ENCODE measurements around the gene CBX1.

CBX1 gene

DNA sequence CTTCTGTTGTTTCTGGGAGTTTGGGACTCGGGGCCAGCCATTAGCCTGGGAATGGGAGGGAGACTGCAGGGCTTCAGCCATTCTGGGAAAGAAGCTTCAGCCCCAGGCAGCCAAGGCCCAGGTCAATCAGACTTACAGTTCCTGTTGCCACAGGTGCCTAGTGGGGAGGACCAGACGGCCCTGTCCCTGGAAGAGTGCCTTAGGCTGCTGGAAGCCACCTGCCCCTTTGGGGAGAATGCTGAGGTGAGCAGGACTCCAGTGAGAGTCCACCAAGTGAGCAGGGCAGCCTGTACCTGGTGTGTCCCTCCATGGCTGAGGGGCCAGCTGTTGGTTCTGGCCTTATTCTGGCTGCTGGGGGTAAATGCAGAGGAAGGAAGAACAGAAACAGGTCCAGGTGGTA, 44.4 kb downstream of the CBX1 start:
- H2BK5ac ChIP-seq (ENCODE audit: low read length), result no peak overlapping the region
- peak overlapping the region; percentile 85 for H3K56ac ChIP-seq (ENCODE audit: low read length)
- no peak overlapping the region for H4K8ac ChIP-seq (ENCODE audit: low read depth, low read length)
- no peak overlapping the region for H2BK15ac ChIP-seq (replicated peaks; ENCODE audit: low read depth)
- DNase-seq, result no peak
- H3K4me1 ChIP-seq (ENCODE audit: control insufficient read depth, low read depth, low read length), result peaks cover 15% of the 10 kb centered on the region
- no CpG with 5 or more reads among the region's 2 CpGs for WGBS (ENCODE audit: extremely low coverage, insufficient coverage, low lambda C conversion rate)
- H3K27me3 ChIP-seq (ENCODE audit: insufficient read depth, low read length, poor library complexity), result no peaks in the 10 kb centered on the region
- H3K36me3 ChIP-seq (ENCODE audit: control insufficient read depth, insufficient read depth, low read length), result peaks cover 31% of the 10 kb centered on the region
- no peak overlapping the region for H3K23ac ChIP-seq (ENCODE audit: low read length)
- H3K79me1 ChIP-seq (ENCODE audit: low read length), result peaks cover 40% of the 10 kb centered on the region
- no peak overlapping the region for H3K18ac ChIP-seq (ENCODE audit: low read length)
- H2BK120ac ChIP-seq (ENCODE audit: low read depth, low read length), result no peak overlapping the region
- peak overlapping the region; percentile 67 for H3K9ac ChIP-seq (ENCODE audit: low read length)
- no peak overlapping the region for H2AK5ac ChIP-seq (ENCODE audit: low read length)
- no peak overlapping the region for H4K5ac ChIP-seq (ENCODE audit: low read length)
- H3K4ac ChIP-seq (ENCODE audit: low read depth, low read length), result no peak overlapping the region
- no peak overlapping the region for H3K4me3 ChIP-seq (ENCODE audit: low read length)
- H3K4me2 ChIP-seq (ENCODE audit: low read length), result no peak overlapping the region
- H3K79me2 ChIP-seq (ENCODE audit: control insufficient read depth, insufficient read depth, low read length), result peaks cover 69% of the 10 kb centered on the region
- peak overlapping the region; percentile 18 for H3K27ac ChIP-seq (ENCODE audit: low read depth, low read length)

DNA sequence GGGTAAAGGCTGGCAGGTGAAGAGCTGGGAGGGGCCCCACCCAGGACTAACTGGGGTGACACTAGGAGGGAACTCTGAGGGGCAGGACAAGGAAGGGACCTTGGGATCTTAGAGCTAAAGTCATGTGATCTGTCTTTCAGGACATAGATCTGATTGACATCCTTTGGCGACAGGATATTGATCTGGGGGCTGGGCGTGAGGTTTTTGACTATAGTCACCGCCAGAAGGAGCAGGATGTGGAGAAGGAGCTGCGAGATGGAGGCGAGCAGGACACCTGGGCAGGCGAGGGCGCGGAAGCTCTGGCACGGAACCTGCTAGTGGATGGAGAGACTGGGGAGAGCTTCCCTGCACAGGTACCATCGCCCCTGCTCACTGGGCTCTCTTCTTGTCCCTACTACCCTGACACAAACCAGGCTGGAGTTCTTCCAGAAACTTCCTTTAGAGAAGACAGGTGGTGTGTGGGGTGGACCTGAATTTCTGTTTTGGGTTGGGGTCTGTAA, 45.0 kb downstream of the CBX1 start:
- DNase-seq, result no peak
- H3K56ac ChIP-seq (ENCODE audit: low read length), result peak overlapping the region; percentile 85
- H2BK120ac ChIP-seq (ENCODE audit: low read depth, low read length), result peak overlapping the region; percentile 5
- H3K4me3 ChIP-seq (ENCODE audit: low read length), result no peak overlapping the region
- H3K27me3 ChIP-seq (ENCODE audit: insufficient read depth, low read length, poor library complexity), result no peaks in the 10 kb centered on the region
- H3K79me2 ChIP-seq (ENCODE audit: control insufficient read depth, insufficient read depth, low read length), result peaks cover 75% of the 10 kb centered on the region
- H2BK5ac ChIP-seq (ENCODE audit: low read length), result peak overlapping the region; percentile 56
- H3K4me2 ChIP-seq (ENCODE audit: low read length), result peak overlapping the region; percentile 31
- H3K4ac ChIP-seq (ENCODE audit: low read depth, low read length), result peak overlapping the region; percentile 61
- peak overlapping the region; percentile 62 for H3K18ac ChIP-seq (ENCODE audit: low read length)
- peak overlapping the region; percentile 53 for H3K27ac ChIP-seq (ENCODE audit: low read depth, low read length)
- H3K36me3 ChIP-seq (ENCODE audit: control insufficient read depth, insufficient read depth, low read length), result peaks cover 33% of the 10 kb centered on the region
- H4K8ac ChIP-seq (ENCODE audit: low read depth, low read length), result no peak overlapping the region
- WGBS (ENCODE audit: extremely low coverage, insufficient coverage, low lambda C conversion rate), result no CpG with 5 or more reads among the region's 10 CpGs
- peak overlapping the region; percentile 66 for H4K5ac ChIP-seq (ENCODE audit: low read length)
- peak overlapping the region; percentile 83 for H3K23ac ChIP-seq (ENCODE audit: low read length)
- H3K4me1 ChIP-seq (ENCODE audit: control insufficient read depth, low read depth, low read length), result peaks cover 18% of the 10 kb centered on the region
- H2AK5ac ChIP-seq (ENCODE audit: low read length), result no peak overlapping the region
- H2BK15ac ChIP-seq (replicated peaks; ENCODE audit: low read depth), result no peak overlapping the region
- peak overlapping the region; percentile 67 for H3K9ac ChIP-seq (ENCODE audit: low read length)
- peaks cover 41% of the 10 kb centered on the region for H3K79me1 ChIP-seq (ENCODE audit: low read length)

DNA sequence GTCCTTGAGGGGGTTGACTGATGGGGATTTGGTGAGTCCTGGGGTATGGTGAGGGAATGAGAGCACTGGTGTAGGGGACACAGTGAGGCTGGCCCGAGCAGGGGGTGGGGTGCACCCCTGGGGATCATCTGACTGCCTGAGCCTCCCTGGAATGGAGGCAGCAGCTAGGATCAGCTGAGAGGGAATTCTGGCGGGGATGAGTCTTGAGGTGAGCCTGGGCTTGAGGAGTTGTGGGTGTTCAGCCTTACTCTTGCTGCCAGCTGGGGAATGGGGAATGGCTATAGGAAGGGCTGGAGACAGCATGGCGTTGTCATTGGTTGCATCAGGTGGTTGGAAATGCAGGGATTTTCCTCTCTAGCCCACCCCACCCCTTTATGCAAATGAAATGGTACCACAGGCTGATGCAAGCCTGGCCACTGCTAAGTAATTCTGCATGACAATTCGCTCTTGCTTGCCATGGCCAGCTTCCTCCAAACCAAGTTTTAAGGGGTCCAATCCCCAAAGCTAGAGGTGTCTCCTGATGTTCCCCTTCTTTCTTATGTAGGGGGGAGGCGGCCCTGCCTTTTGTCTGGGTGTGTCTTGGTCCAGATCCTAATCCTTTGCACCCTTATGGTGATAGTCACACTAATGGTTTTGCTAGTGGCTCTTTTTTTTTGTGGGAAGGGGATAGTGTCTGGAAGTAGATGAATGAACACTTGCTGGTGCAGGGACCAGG, 45.6 kb downstream of the CBX1 start:
- H3K79me2 ChIP-seq (ENCODE audit: control insufficient read depth, insufficient read depth, low read length), result peaks cover 81% of the 10 kb centered on the region
- H4K8ac ChIP-seq (ENCODE audit: low read depth, low read length), result no peak overlapping the region
- H3K4me1 ChIP-seq (ENCODE audit: control insufficient read depth, low read depth, low read length), result peaks cover 20% of the 10 kb centered on the region
- no CpG with 5 or more reads among the region's 5 CpGs for WGBS (ENCODE audit: extremely low coverage, insufficient coverage, low lambda C conversion rate)
- peak overlapping the region; percentile 89 for H3K27ac ChIP-seq (ENCODE audit: low read depth, low read length)
- peak overlapping the region; percentile 71 for H3K18ac ChIP-seq (ENCODE audit: low read length)
- peak; percentile 96 for DNase-seq
- H3K4me2 ChIP-seq (ENCODE audit: low read length), result peak overlapping the region; percentile 78
- H3K4me3 ChIP-seq (ENCODE audit: low read length), result peak overlapping the region; percentile 35
- peak overlapping the region; percentile 66 for H4K5ac ChIP-seq (ENCODE audit: low read length)
- peaks cover 35% of the 10 kb centered on the region for H3K36me3 ChIP-seq (ENCODE audit: control insufficient read depth, insufficient read depth, low read length)
- peak overlapping the region; percentile 81 for H2BK5ac ChIP-seq (ENCODE audit: low read length)
- H3K23ac ChIP-seq (ENCODE audit: low read length), result peak overlapping the region; percentile 95
- H3K56ac ChIP-seq (ENCODE audit: low read length), result peak overlapping the region; percentile 95
- peaks cover 42% of the 10 kb centered on the region for H3K79me1 ChIP-seq (ENCODE audit: low read length)
- no peaks in the 10 kb centered on the region for H3K27me3 ChIP-seq (ENCODE audit: insufficient read depth, low read length, poor library complexity)
- H3K9ac ChIP-seq (ENCODE audit: low read length), result peak overlapping the region; percentile 80
- no peak overlapping the region for H2BK15ac ChIP-seq (replicated peaks; ENCODE audit: low read depth)
- H2BK120ac ChIP-seq (ENCODE audit: low read depth, low read length), result peak overlapping the region; percentile 5
- peak overlapping the region; percentile 91 for H2AK5ac ChIP-seq (ENCODE audit: low read length)
- peak overlapping the region; percentile 74 for H3K4ac ChIP-seq (ENCODE audit: low read depth, low read length)

DNA sequence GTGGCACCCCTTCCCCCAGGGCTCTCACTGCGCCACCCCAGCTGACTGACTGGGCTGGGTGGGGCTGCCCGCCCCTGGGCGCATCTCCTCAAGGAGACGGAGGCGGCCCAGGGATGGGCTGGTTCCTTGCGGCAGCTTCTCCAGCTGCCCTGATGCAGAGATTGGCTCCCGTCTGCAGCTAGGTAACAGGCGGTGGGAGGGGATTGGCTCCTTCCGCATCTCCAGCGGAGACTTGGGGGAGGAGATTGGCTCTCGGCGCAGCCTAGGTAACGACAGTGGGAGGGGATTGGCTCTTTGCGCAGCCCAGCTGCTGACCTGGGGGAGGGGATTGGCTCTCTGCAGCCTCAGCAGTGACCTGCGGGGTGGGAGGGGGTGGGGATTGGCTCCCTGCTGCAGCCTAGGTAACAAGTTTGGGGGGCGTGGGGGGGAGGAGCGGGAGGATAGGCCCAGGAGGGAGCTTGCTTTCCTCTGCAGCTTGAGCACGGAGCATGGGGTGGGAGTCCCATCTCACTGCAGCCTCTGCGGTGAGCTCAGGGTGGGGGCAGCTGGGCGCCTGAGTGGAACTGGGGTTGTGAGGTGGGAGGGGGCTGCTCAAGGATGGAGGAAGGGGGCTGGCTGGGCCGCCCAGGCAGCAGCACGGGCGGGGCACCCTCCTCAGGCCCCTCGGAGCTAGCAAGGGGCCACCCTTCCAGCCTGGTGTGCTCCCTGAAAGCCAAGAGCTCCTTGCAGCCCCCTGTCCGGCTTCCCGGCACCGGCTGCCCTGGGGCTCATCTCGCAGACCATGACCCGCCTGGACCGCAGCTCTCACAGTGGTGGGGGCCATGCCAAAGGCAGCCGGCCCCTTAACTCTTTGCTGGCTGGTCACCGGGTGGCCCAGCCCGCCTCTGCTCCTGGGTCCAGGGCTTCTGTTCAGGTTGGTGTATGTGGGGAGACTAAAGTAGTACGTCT, 46.8 kb downstream of the CBX1 start:
- Histone ChIP-seq H4K5ac (ENCODE audit: low read length) (no peak overlapping the region), H2BK120ac (ENCODE audit: low read depth, low read length) (no peak overlapping the region), H3K23ac (ENCODE audit: low read length) (peak overlapping the region; percentile 98), H3K4me1 (ENCODE audit: control insufficient read depth, low read depth, low read length) (peaks cover 20% of the 10 kb centered on the region), H3K56ac (ENCODE audit: low read length) (peak overlapping the region; percentile 95), H3K27ac (ENCODE audit: low read depth, low read length) (peak overlapping the region; percentile 89), H3K4me2 (ENCODE audit: low read length) (peak overlapping the region; percentile 78), H3K79me1 (ENCODE audit: low read length) (peaks cover 44% of the 10 kb centered on the region), H2BK15ac (replicated peaks; ENCODE audit: low read depth) (no peak overlapping the region), H3K36me3 (ENCODE audit: control insufficient read depth, insufficient read depth, low read length) (peaks cover 31% of the 10 kb centered on the region), H4K8ac (ENCODE audit: low read depth, low read length) (no peak overlapping the region), H2AK5ac (ENCODE audit: low read length) (no peak overlapping the region), H3K79me2 (ENCODE audit: control insufficient read depth, insufficient read depth, low read length) (peaks cover 86% of the 10 kb centered on the region), H3K4me3 (ENCODE audit: low read length) (peak overlapping the region; percentile 35), H3K9ac (ENCODE audit: low read length) (peak overlapping the region; percentile 80), H3K4ac (ENCODE audit: low read depth, low read length) (peak overlapping the region; percentile 74), H2BK5ac (ENCODE audit: low read length) (no peak overlapping the region), H3K27me3 (ENCODE audit: insufficient read depth, low read length, poor library complexity) (no peaks in the 10 kb centered on the region), H3K18ac (ENCODE audit: low read length) (peak overlapping the region; percentile 71)
- peak; percentile 99 for DNase-seq
- no CpG with 5 or more reads among the region's 34 CpGs for WGBS (ENCODE audit: extremely low coverage, insufficient coverage, low lambda C conversion rate)

DNA sequence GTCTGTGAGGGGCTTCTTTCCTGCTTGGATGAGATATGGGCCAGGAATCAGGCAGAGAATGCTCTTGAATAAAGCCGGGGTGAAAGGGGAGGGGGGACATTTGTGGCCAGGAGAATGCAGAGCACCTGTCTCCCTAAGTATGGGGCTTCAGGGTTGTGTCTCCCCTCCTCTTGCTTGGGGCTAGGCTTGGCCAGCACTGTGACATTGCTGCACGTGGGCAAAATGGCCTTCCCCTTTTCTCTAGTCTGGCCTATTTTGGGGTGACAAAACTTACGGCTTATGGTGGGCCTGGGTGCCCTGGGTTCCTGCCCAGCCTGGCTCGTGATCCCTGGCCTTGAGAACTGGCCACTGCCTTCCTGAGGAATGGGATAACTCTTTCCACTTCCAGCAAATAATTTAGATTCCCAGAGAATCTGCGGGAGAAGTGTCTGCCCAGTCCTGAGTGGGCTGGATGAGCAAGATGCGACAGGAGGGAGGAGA, 47.5 kb downstream of the CBX1 start:
- no peak overlapping the region for H3K4me3 ChIP-seq (ENCODE audit: low read length)
- DNase-seq, result no peak
- no CpG with 5 or more reads among the region's 6 CpGs for WGBS (ENCODE audit: extremely low coverage, insufficient coverage, low lambda C conversion rate)
- H3K18ac ChIP-seq (ENCODE audit: low read length), result no peak overlapping the region
- H3K56ac ChIP-seq (ENCODE audit: low read length), result peak overlapping the region; percentile 79
- no peak overlapping the region for H2BK15ac ChIP-seq (replicated peaks; ENCODE audit: low read depth)
- H3K4ac ChIP-seq (ENCODE audit: low read depth, low read length), result no peak overlapping the region
- peak overlapping the region; percentile 65 for H3K27ac ChIP-seq (ENCODE audit: low read depth, low read length)
- no peak overlapping the region for H2AK5ac ChIP-seq (ENCODE audit: low read length)
- H3K27me3 ChIP-seq (ENCODE audit: insufficient read depth, low read length, poor library complexity), result no peaks in the 10 kb centered on the region
- no peak overlapping the region for H4K5ac ChIP-seq (ENCODE audit: low read length)
- peaks cover 46% of the 10 kb centered on the region for H3K79me1 ChIP-seq (ENCODE audit: low read length)
- H3K4me1 ChIP-seq (ENCODE audit: control insufficient read depth, low read depth, low read length), result peaks cover 20% of the 10 kb centered on the region
- H3K4me2 ChIP-seq (ENCODE audit: low read length), result peak overlapping the region; percentile 65
- H3K79me2 ChIP-seq (ENCODE audit: control insufficient read depth, insufficient read depth, low read length), result peaks cover 86% of the 10 kb centered on the region
- H2BK120ac ChIP-seq (ENCODE audit: low read depth, low read length), result no peak overlapping the region
- H2BK5ac ChIP-seq (ENCODE audit: low read length), result no peak overlapping the region
- H4K8ac ChIP-seq (ENCODE audit: low read depth, low read length), result no peak overlapping the region
- H3K36me3 ChIP-seq (ENCODE audit: control insufficient read depth, insufficient read depth, low read length), result peaks cover 26% of the 10 kb centered on the region
- H3K9ac ChIP-seq (ENCODE audit: low read length), result peak overlapping the region; percentile 41
- H3K23ac ChIP-seq (ENCODE audit: low read length), result no peak overlapping the region

All from mesendoderm (in vitro differentiated cells).